Gastrocnemius medialis (tissue), 4 donors: ENCODE data around the gene SKIC2.

ENCODE experiments used
- POLR2A ChIP-seq, 2 donors: fragments of 450-650 bp; IDR thresholded peaks; one replicate each; pipeline ENCODE4 v1.6.1; 2017; ENCODE audit warnings: antibody characterized with exemption in 2 of 2, mild to moderate bottlenecking in 2 of 2, moderate library complexity in 2 of 2
- TF ChIP-seq, protein P1 (sequence below), 5 experiments: fragments of 450-650 bp in 3 of 5; fragments of 200-600 bp in 2 of 5; sonication (generic) in 2 of 5; IDR thresholded peaks in 4 of 5; conservative IDR thresholded peaks in 1 of 5; 1 replicate in 4 of 5; 2 replicates in 1 of 5; pipeline ENCODE4 v1.5.1; 2016 to 2019; ENCODE audit warnings: antibody characterized with exemption in 5 of 5, mild to moderate bottlenecking in 3 of 5, moderate library complexity in 3 of 5

- TF ChIP-seq, protein P1, sequence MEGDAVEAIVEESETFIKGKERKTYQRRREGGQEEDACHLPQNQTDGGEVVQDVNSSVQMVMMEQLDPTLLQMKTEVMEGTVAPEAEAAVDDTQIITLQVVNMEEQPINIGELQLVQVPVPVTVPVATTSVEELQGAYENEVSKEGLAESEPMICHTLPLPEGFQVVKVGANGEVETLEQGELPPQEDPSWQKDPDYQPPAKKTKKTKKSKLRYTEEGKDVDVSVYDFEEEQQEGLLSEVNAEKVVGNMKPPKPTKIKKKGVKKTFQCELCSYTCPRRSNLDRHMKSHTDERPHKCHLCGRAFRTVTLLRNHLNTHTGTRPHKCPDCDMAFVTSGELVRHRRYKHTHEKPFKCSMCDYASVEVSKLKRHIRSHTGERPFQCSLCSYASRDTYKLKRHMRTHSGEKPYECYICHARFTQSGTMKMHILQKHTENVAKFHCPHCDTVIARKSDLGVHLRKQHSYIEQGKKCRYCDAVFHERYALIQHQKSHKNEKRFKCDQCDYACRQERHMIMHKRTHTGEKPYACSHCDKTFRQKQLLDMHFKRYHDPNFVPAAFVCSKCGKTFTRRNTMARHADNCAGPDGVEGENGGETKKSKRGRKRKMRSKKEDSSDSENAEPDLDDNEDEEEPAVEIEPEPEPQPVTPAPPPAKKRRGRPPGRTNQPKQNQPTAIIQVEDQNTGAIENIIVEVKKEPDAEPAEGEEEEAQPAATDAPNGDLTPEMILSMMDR (IDR thresholded peaks at IDR 0.05 in 4 of 5, conservative IDR thresholded peaks at IDR 0.05 in 1 of 5) = no peak
- TF ChIP-seq POLR2A (IDR thresholded peaks at IDR 0.05) = no peak
These were observed 19.9 kb downstream of the SKIC2 start for GRCh38 chr6:31978831-31979230.
